HepG2 (cell line): ENCODE measurements around the gene PLIN5. TPM values are rescaled to one million over a fixed set of nuclear protein-coding genes. Genes with fewer than 3 reads are reported as not detected.
A peak's percentile ranks its signal among the peaks of the same experiment; 100 is the strongest.

Experiments used
- ATRX ChIP-seq: sonication (generic); formaldehyde crosslinking; IDR thresholded peaks from 2 replicates; pipeline ENCODE4 v1.4.0; 2020; ENCODE audit warnings: missing genetic modification reagents, borderline replicate concordance
- CENPBD1 ChIP-seq: sonication (generic); formaldehyde crosslinking; IDR thresholded peaks from 2 replicates; pipeline ENCODE4 v1.8.0; 2022; ENCODE audit warnings: missing genetic modification reagents, low read depth, mild to moderate bottlenecking, borderline replicate concordance
- EZH2 ChIP-seq: conservative IDR thresholded peaks from 2 replicates; pipeline ENCODE4 v1.6.1; 2012; ENCODE audit warnings: mild to moderate bottlenecking, low read depth, low read length, moderate library complexity
- JUNB ChIP-seq: sonication (generic); formaldehyde crosslinking; IDR thresholded peaks from 2 replicates; pipeline ENCODE4 v1.8.0; 2022; ENCODE audit warnings: missing genetic modification reagents, mild to moderate bottlenecking, borderline replicate concordance
- KIAA2018 ChIP-seq: sonication (generic); formaldehyde crosslinking; IDR thresholded peaks from 2 replicates; pipeline ENCODE4 v1.5.0; 2020; ENCODE audit warnings: mild to moderate bottlenecking, missing genetic modification reagents, borderline replicate concordance
- NFIB ChIP-seq: sonication (generic); formaldehyde crosslinking; IDR thresholded peaks from 2 replicates; pipeline ENCODE4 v1.9.0; 2021; ENCODE audit warnings: missing genetic modification reagents, mild to moderate bottlenecking, borderline replicate concordance
- RBM39 ChIP-seq: fragments of 200-400 bp; formaldehyde crosslinking; IDR thresholded peaks from one replicate; pipeline ENCODE4 v1.6.1; 2018; ENCODE audit warnings: antibody characterized with exemption, mild to moderate bottlenecking, low read depth, low read length; ENCODE audit not compliant: poor library complexity, severe bottlenecking
- RXRA ChIP-seq: sonication (generic); formaldehyde crosslinking; IDR thresholded peaks from 2 replicates; pipeline ENCODE4 v1.5.1; 2020; ENCODE audit warnings: missing genetic modification reagents
- SAP130 ChIP-seq: IDR thresholded peaks from 2 replicates; pipeline ENCODE4 v1.6.1; 2016; ENCODE audit warnings: low read depth
- SNAPC5 ChIP-seq: sonication (generic); formaldehyde crosslinking; IDR thresholded peaks from 2 replicates; pipeline ENCODE4 v1.8.1; 2023; ENCODE audit warnings: mild to moderate bottlenecking, missing genetic modification reagents, borderline replicate concordance
- SRF ChIP-seq: IDR thresholded peaks from 2 replicates; pipeline ENCODE4 v1.6.1; 2011; ENCODE audit warnings: mild to moderate bottlenecking, low read depth, low read length, moderate library complexity
- ZFAT ChIP-seq: sonication (generic); formaldehyde crosslinking; conservative IDR thresholded peaks from 2 replicates; pipeline ENCODE4 v1.8.1; 2023; ENCODE audit warnings: missing genetic modification reagents, inconsistent platforms
- ZNF496 ChIP-seq: sonication (generic); formaldehyde crosslinking; IDR thresholded peaks from 2 replicates; pipeline ENCODE4 v1.8.1; 2023; ENCODE audit warnings: mild to moderate bottlenecking, moderate library complexity, missing genetic modification reagents; ENCODE audit not compliant: insufficient replicate concordance
- ZNF549 ChIP-seq: sonication (generic); formaldehyde crosslinking; IDR thresholded peaks from 2 replicates; pipeline ENCODE4 v1.5.0; 2020; ENCODE audit warnings: missing genetic modification reagents
- ZNF597 ChIP-seq: sonication (generic); formaldehyde crosslinking; IDR thresholded peaks from 2 replicates; pipeline ENCODE4 v1.5.0; 2020; ENCODE audit warnings: missing genetic modification reagents
- ZNF639 ChIP-seq: conservative IDR thresholded peaks from 2 replicates; pipeline ENCODE4 v1.6.1; 2018; ENCODE audit warnings: missing genetic modification reagents
- ZNF746 ChIP-seq: sonication (generic); formaldehyde crosslinking; IDR thresholded peaks from 2 replicates; pipeline ENCODE4 v1.8.0; 2022; ENCODE audit warnings: mild to moderate bottlenecking, missing genetic modification reagents
- ZNF792 ChIP-seq: IDR thresholded peaks from 2 replicates; pipeline ENCODE4 v1.6.1; 2016
- ZSCAN20 ChIP-seq: sonication (generic); formaldehyde crosslinking; IDR thresholded peaks from 2 replicates; pipeline ENCODE4 v1.4.0; 2020; ENCODE audit warnings: missing genetic modification reagents, mild to moderate bottlenecking, borderline replicate concordance
- polyA plus RNA-seq, 8 experiments: library from polyadenylated mRNA; depleted of rRNA in 3 of 8; stranded (reverse) in 7 of 8; unstranded in 1 of 8; fragments of >200 nt; fragmentation: Illumina TruSeq in 4 of 8; extraction: Trizol in 4 of 8; gene quantifications; 2 replicates each; pipeline versions ENCODE4 v1.2.1 to v1.2.3, GENCODE V29; 2011 to 2016; ENCODE audit warnings: low read depth in 4 of 8, missing spikeins in 1 of 8, mixed read lengths in 1 of 8; ENCODE audit not compliant: insufficient read depth in 1 of 8
- total RNA-seq, 5 experiments: library from RNA; depleted of rRNA; stranded (reverse); fragments of >200 nt; fragmentation: Illumina TruSeq; extraction: Trizol; gene quantifications; 2 replicates each; pipeline ENCODE4 v1.2.3, GENCODE V29; 2016; ENCODE audit warnings: low read depth in 1 of 5

The PLIN5 gene
- total and polyA plus RNA-seq, 2 of the 13 experiments (the other 11 are each of a cell fraction or from before 2014, with no cell fraction given) = 1.8 to 4.8 TPM

GRCh38 chr19:4531562-4532165 lies 3.4 kb downstream of the PLIN5 start (continued):
- TF ChIP-seq KIAA2018 (CRISPR knock-in tag) = no peak
- peak; percentile 92; the same call in 1 of the 2 replicates for TF ChIP-seq ZNF792 (CRISPR knock-in tag)
- TF ChIP-seq SAP130 (CRISPR knock-in tag) = peak; percentile 95
- no peak for TF ChIP-seq NFIB (CRISPR knock-in tag)
- TF ChIP-seq ZSCAN20 = no peak
- TF ChIP-seq ZNF746 = peak; percentile 53; the same call in 1 of the 2 replicates
- TF ChIP-seq SNAPC5 = no peak
- TF ChIP-seq ZNF597 = no peak
- TF ChIP-seq ZNF639 (CRISPR knock-in tag) = no peak
- no peak for TF ChIP-seq JUNB (CRISPR knock-in tag)
- TF ChIP-seq RBM39 = no peak
- TF ChIP-seq EZH2 = no peak
- TF ChIP-seq ZNF549 (CRISPR knock-in tag) = no peak
- TF ChIP-seq ATRX (CRISPR knock-in tag) = no peak
- no peak for TF ChIP-seq ZFAT
- peak; percentile 84 for TF ChIP-seq RXRA
- TF ChIP-seq SRF = no peak
- TF ChIP-seq ZNF496 (CRISPR knock-in tag) = no peak
- no peak for TF ChIP-seq CENPBD1
